GM19023 (cell line): ENCODE measurements around the gene BCAP31.
"Not testable (repeated sequence)": the region's sequence is repeated elsewhere in the genome, so short reads cannot be mapped to it uniquely, and the experiment has no call there.

Experiments
- ATAC-seq: cut with Tn5 transposase; IDR thresholded peaks from one replicate; pipeline ENCODE4 v1.9.1; 2021; ENCODE audit warnings: mild to moderate bottlenecking, moderate library complexity; ENCODE audit not compliant: unreplicated experiment

The BCAP31 gene

DNA sequence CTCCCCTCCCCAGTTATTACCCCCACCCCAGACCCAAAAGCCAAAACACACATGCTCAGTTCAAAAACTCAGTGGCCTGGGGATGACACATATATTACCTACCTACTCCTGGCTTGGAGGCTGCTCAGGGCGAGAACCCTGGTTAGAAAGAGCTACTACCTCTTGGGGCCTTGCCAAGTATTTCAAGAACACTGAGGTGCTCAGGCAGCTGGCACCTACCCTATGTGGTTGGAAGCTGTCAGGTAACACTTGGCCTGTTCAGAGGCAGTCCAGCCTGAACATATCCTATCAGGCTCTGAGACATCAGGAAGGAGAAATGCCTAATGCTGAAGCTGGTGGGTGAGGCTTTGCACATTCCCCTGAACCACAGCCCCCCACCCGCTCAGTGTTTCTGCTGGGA lies 4.9 kb downstream of the BCAP31 start:
- no peak for ATAC-seq

DNA sequence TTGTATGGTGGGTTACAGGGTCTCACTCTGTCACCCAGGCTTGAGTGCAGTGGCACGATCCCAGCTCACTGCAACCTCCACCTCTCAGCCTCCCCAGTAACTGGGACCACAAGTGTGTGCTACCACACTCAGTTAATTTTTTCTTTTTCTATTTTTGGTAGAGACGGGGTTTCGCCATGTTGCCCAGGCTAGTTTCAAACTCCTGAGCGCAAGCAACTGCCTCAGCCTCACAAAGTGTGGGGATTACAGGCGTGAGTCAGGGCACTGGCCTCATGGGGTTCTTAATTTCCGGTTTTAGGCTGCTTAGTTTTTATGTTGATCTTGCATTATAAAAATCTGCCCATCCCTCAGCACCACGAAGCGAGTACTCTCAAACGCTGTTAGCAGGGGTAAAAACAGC lies 6.7 kb downstream of the BCAP31 start:
- no peak for ATAC-seq

DNA sequence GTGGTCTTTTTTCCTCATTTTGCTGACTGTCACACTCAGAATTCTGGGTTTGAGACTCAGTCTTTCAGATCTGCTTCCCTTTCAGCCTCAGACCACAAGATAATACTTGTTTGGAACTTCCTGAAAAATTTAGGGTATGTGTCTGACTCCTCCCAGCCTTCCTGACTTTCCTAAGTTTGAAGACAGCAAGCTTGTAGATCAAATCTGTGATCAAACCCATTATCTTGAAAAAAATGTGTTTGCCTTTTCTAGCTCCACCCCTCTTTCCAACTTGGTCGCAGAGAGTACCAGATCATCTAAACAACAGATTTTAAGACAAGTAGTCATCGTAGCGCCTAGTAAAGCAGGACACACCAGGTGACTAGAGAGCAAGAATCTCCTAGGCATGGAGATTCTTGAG lies 9.9 kb downstream of the BCAP31 start:
- no peak for ATAC-seq

DNA sequence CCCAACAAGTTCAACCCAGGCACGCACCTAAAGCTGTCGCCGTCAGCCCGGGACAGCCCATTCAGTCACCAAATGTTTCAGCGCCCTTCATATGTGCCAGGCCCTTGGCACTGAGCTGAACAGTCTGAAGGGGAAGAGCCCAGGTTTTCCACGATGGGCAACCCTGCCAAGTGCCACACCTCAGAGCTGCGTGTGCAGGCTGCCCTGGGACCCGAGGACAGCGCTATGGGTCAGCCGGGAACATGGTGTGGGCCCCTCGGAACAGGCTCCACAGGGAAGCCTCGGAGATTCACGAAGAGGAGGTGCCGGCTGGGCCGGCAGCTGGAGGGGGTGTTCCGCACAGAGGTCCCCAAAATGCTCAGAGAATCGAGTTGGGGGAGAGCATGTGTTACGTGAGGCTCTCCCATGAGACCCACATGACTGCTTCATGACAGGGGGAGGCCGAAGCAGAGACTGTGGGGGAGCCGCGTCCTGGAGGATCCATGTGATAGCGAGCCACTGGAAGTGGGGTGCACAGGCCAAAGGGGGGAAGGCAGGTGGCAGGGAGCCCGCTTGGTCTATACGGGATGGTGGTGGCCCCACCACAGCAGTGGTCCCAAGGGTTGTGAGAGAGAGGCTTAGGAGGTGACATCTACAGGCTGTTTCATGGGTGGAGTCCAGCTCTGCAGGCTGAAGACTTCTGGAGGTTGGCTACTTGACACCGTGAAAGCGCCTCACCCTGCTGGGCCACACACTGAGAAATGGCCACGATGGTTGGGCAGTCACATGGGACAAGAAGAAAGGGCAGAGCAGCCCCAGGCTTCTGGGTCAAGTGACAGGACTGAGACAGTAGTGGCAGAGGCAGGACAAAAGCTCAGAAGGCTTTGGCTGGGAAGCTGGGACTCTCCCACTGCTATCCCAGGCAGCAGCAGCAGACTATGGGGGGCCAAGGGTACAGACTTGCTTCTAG lies 14.2 kb downstream of the BCAP31 start:
- ATAC-seq, result no peak

DNA sequence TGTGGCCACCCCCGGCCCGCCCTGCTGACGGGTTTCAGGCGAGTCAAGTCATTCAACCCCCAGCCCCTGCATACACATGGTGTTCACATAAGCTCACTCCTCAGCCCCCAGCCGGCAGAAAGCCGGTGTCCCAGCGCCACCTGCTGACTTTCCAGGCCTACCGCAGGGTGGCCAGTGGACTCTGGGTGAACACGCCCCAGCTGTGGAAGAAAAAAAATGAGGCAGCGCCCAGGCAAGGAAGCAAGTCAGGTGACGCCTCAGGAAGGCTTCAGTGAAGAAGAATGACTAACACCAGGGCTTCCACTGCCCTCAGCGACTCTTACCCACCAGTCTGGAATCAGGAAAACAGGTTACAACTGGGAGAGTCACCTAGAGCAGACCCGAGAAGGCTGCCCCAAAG lies 15.8 kb downstream of the BCAP31 start:
- ATAC-seq, result no peak

DNA sequence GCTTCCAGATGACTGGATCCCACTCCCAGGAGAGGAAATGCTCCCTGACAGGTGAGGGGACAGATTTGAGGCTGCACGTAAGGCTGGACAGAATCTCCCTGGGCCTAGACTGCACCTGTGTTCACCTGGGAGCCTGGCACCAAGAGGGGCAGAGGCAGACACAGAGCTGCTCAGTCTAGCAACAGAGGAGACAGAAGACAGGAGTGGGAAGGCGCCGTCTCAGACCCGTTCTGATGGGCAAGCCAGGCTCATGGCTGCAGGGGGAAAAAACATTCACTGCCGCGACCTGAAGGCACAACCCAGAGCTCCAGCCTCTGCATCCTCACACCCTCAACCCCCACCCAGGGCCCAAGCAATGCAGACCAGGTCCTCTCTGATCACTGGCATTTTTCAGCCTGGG lies 16.8 kb downstream of the BCAP31 start:
- ATAC-seq, result no peak

DNA sequence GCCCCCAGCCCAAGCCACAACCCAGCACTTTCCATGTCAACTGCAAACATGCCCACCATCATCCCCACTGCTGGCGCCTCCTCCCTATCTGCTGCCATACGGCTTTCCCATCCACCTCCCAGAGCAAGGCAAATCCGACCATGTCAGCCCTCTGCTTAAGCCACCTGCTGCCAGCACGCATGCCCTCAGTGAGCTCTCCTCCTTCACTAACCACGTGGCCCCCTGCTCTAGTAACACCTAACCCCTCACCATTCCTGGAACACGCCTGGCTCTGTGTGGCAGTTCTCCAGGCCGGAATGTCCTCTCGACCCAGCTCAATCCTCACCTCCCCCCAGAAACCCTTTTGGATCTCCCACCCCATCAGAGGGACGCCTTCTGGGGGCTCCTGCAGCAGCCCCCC lies 17.4 kb downstream of the BCAP31 start:
- no peak for ATAC-seq

DNA sequence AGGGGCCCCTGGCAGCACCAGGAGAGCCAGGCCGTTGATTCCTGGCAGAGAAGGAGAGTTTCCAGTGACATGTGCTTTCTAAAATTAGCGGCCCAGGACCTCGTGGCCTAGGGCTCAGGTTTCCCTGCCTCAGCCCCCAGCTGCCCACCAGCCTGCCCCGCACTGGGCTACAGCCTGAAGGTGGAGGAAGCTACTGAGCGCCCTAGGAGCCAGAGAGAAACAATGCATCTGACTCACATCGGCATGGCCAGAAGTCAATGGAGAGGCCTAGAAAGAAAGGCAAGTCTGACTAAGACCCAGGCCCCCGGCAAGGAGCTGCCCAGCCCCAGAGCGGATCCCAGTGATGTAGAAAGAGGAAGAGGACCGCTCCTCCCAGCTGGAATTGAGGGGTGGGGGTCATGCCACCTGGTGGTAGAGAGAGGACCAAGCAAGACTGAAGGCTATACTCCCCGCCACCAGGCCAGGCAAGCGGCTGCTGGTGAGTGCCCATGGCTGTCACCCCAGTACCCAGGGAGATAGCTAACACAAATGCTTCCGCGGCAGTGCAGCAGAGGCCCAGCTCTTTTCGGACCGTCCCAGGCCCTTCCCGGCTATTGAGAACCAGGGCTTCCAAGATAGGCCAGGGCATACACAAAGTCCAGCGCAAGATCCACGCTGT lies 18.7 kb downstream of the BCAP31 start:
- not testable (repeated sequence) for ATAC-seq

DNA sequence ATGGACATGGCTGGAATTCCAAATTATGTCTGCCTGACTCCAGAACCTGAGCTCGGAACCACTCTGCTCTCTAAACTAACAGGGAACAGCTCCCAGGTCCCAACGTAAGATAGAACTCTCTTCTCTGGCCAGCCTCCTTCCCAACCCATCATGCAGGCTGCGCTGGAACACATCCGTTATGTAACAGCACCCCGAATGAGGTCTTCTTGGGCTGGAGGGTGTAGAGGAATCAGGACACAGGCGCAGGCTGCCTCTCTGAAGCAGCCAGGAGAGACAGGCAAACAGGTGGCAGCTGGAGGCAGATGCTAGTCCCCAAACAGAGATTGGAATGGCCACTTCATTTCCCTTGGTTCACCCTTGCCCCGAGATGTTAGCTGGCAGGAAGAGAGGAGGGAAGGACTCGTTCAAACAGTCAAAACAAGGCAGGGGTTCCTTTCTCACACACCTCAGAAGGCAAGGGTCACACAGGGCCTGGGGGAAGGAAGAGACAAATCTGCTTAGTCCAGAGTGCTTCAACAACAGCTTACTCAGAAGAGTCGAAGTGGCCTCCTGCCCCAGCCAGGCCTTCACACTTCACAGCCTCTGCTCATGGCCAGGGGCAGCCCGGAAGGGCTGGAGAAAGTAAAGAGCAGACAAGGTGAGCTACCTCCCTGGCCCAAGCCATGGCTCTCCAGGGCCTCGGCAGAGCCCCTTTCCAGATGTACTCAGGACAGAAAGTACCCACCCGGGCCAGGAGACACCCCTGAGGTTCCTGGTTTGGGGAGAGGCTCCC lies 19.4 kb downstream of the BCAP31 start:
- ATAC-seq, result not testable (repeated sequence)

DNA sequence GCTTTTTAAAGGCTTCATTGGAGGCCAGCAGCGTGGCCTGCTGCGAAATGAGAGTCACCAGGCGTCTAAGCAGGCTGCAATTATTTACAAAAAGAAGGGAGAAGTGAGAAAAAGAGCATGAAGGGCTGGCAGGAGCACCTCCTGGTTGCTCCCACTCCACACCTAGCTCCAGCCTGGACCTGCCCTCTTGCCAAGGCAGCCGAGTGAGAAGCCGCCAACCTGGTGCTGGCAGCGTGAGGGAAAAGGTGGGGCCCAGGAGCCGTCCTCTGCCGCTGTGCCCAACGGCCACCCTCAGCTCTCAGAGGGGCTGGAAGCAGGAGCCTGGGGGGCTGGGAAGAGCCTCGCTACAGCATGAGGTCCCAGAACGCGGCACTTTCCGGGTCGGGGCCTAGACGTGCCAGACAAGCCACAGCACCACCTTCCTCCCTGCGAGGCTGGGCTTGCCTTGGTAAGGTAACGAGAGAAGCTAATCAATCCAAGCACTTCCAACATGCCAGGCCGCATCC lies 20.1 kb downstream of the BCAP31 start:
- no peak for ATAC-seq

DNA sequence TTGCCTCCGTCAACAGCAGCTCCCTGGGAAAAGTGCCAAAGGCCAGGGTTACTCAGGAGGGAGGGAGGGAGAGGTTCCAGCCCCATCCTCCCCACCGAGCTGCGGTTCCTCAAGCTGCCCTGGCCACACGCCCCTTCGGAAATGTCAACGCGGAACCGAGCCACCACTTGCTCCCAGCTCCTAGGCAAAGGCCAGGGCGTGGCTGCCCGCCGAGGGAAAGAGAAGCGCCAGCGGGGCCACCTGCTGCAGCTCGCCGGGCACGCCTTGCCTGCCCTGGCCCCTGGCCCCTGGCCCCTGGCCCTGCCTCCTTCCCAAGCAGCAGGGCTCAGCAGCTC lies 21.2 kb downstream of the BCAP31 start:
- ATAC-seq, result no peak

DNA sequence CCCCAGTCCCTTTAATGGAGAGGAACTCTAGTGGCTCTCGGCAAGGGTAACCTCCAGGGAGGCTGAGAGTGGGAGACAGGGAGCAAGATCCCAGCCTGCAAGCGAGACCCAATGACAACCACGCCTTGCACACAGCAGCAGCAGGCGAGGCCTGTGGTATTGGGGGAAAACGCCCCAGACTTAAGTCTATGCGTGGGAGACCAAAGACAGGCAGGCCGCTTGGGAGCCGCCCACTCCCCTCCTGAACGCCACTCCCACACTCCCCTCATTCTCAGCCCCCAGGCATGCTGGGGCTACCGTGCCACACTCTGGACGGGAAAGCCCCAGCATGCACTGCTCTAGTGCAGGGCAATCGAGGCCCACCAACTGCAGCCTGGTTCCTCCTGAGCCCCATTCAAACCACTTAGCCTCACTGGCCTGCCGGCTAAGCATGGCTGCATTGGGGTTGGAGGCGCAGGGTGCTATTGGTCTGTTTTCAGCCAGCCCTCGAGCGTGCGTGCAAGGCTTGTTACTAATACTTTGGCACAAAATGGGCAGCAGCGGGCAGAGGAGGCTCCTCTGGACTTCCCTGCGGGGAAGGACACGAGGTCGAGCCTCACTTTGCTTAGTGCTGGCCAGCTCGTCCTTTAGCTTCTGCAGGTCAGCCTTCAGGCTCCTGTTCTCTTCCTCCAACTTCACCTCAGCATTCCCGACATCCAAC lies 21.7 kb downstream of the BCAP31 start:
- ATAC-seq, result no peak

DNA sequence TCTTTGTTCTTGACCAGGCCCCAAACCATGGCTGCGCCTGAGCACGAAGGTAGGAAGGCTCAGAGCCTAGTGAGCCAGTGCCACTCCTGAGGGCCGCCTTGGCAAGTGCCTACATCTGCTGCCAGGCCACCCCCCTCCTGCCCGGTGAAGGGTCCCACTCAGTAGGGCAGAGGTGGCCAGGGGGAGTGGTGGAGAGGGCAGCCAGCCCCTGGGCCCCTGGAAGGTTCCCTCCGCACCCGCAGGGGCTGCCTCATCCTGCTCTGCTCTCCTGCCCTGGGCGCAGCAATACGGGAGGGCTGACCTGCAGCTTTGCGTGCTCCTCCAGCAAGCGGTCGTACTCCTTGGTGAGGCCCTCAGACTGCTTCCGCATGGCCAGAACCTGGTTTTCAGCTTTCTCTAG lies 22.5 kb downstream of the BCAP31 start:
- no peak for ATAC-seq

DNA sequence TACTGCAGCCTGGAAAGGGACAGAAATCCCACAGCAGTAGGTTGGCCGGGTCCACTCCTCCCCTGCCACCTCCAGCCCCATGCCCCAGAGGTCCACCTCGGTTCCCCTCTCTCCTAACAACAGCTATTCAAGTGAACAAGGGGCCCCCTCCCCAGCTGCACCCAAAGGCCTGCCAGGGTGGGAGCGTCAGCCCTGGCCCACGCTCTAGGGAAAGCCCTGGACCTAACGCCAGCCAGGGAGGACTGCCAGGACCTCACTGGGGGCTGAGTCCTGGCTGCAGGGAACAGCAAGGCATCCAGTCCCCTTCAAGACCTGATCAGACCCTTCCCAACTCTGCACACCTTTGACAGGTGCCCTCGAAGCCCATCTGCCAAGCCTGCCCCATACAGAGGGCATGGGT lies 23.2 kb downstream of the BCAP31 start:
- ATAC-seq, result no peak

DNA sequence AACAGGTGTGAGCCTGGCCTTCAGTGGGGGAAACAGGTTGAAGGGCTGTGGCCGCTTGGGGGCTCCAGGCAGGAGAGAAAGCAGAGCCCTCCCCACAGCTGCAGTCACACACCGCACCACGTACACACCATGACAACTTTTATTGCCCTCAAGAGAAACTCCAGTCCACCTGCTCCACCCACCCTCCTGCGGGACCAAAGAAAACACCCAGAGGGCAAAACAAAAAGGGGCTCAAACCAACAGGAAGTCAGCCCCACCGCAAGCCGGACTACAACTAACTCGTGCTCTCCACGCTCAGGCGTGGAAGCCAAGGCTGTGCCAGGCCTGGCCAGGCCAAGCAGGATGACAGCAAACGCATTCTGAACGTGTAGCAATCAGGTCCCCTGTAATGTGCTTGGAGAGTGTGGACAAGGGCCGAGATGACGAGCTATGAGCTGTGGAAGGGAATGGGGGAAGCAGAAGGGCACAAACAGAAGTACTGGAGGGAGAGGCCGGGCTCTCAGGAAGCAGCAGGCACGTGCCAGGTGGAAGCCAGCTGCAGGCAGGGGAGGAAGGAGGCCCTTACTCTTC lies 23.7 kb downstream of the BCAP31 start:
- ATAC-seq, result no peak

DNA sequence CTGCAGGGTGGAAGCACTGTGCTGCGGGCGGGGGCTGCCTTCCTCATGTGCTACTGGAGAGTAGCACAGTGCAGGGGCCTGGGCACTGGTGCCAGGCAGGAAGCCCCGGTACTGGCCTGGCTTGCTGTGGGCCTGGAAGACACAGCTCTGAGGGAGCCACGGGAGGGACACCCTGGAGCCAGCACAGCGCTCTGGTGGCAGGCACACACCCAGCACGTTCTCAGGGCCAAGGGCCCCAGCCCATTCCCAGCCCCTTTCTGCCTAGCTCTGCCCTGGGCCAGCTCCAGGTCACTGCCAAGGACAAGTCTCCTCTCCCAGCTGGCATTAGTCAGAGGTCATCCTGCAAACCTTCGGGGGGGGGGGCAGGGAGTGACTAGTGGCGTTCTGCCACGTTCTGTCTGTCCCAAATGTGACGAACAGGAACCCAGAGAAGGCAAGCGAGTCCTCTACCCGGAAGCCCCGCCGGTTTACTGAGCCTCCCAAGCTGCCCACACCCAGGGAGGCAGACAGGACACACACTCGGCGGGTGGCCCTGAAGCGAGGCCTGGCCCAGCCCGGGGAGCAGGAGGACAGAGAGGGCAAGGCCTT lies 24.3 kb downstream of the BCAP31 start:
- not testable (repeated sequence) for ATAC-seq

DNA sequence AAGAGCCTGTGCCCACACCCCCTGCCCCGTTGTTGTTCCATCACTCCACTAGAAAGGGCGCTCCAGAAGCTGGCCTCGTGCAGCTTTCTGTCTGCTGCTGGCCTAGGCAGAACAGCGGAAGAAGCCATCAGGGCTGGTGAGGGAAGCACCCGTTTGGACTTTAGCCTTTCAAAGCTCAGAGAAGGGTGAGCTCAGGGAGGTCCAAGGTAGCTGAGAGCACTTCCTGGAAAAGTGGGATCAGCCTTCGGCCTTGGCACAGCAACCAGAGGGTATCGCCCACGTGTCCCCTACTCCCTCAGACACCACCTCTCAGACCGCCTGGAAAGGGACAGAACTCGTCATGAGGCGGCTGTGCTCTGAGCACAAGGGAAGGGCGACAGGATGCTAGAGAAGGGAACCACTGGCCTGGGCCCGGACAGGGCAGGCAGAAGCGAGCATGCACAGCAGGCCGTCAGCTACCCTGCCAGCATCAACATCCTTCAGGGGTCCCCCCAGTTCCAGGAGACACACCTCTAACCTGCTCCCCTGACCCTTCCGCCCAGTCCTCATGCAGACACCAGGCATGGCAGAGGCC lies 24.9 kb downstream of the BCAP31 start:
- not testable (repeated sequence) for ATAC-seq

DNA sequence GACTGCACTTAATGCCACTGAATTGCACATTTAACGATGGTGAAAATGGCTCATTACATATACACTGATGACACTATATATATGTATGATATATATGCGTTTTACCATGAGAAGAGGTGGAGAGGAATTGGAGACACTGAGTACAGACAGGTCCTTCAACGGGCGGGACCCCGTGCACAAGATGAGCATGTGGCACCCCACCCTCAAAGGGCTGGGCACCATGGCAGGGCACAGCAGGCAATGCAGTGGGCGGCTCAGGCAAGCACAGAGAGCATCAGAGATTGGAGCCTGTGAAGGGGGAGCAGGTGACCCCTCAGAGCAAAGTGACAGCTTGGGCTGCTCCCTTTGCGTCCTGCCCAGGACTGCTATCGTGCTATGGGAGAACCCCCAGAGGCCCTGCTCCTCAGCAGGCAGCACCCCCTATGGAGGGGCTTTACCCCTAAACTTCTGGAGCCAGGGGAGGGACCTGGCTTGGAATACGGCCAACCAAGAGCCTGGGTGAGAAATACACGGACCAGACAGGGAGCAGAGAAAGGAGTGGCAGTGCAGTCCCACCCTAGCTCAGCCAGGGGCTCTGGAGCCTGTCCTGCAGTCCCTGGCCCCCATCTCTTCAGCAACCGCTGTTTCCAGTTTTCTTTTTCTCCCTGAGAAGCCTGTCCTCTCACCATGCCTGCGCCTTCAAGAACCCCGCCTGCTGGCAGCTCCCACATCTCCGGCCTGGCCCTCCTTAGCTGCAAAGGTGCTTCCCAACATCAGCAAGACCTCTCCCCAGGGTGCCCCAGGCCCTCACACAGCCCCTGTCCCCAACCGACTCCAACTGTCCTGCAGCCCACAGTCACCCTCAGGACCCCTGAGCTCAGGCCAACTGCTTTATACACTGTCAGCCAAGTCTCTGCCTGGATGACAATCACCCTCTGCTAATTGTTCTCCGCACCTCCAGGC lies 26.0 kb downstream of the BCAP31 start:
- ATAC-seq, result no peak
